GM12878 (cell line): Measurements from ENCODE around the gene MCM8.

Experiments used
- BCL11A ChIP-seq: IDR thresholded peaks from 2 replicates; pipeline ENCODE4 v1.6.1; 2011; ENCODE audit warnings: low read depth, low read length
- CBFB ChIP-seq: IDR thresholded peaks from 2 replicates; pipeline ENCODE4 v1.6.1; 2016; ENCODE audit warnings: antibody characterized with exemption, low read depth
- CTCF ChIP-seq, 3 experiments: IDR thresholded peaks in 2 of 3; conservative IDR thresholded peaks in 1 of 3; 2 replicates each; pipeline ENCODE4 v1.5.1; 2011; ENCODE audit warnings: low read depth in 3 of 3, low read length in 3 of 3, mild to moderate bottlenecking in 3 of 3, control low read depth in 2 of 3, moderate library complexity in 2 of 3, inconsistent platforms in 1 of 3, mixed read lengths in 1 of 3; ENCODE audit not compliant: control insufficient read depth in 2 of 3, insufficient read depth in 1 of 3; ENCODE audit errors: extremely low read depth in 1 of 3
- EP300 ChIP-seq, 2 experiments: fragments of 150-350 bp in 1 of 2; IDR thresholded peaks; 2 replicates each; pipeline ENCODE4 v1.6.1; 2011 to 2012; ENCODE audit warnings: low read depth in 2 of 2, low read length in 2 of 2, borderline replicate concordance in 1 of 2, improper control_type of control experiment in 1 of 2, inconsistent platforms in 1 of 2; ENCODE audit not compliant: control insufficient read depth in 1 of 2
- MAX ChIP-seq: IDR thresholded peaks from 2 replicates; pipeline ENCODE4 v1.6.1; 2012; ENCODE audit warnings: low read depth, low read length, improper control_type of control experiment
- MYC ChIP-seq: IDR thresholded peaks from 2 replicates; pipeline ENCODE4 v1.6.1; 2011; ENCODE audit warnings: mild to moderate bottlenecking, low read length, moderate library complexity, inconsistent platforms; ENCODE audit not compliant: insufficient read depth, insufficient replicate concordance, insufficient read length, severe bottlenecking
- NFIC ChIP-seq: IDR thresholded peaks from 2 replicates; pipeline ENCODE4 v1.6.1; 2012; ENCODE audit warnings: low read depth, mild to moderate bottlenecking, inconsistent platforms, low read length, moderate library complexity
- NR2C2 ChIP-seq: IDR thresholded peaks from 2 replicates; pipeline ENCODE4 v1.6.1; 2011; ENCODE audit warnings: borderline replicate concordance, low read depth; ENCODE audit not compliant: control insufficient read depth, insufficient read length
- POLR2AphosphoS5 ChIP-seq: IDR thresholded peaks from 2 replicates; pipeline ENCODE4 v1.6.1; 2011; ENCODE audit warnings: mild to moderate bottlenecking, low read length, inconsistent platforms
- REST ChIP-seq: IDR thresholded peaks from 2 replicates; pipeline ENCODE4 v1.6.1; 2012; ENCODE audit warnings: mild to moderate bottlenecking, low read depth, low read length
- RFX5 ChIP-seq: IDR thresholded peaks from 2 replicates; pipeline ENCODE4 v1.6.1; 2011; ENCODE audit warnings: low read depth, low read length, improper control_type of control experiment
- TCF12 ChIP-seq: IDR thresholded peaks from 2 replicates; pipeline ENCODE4 v1.6.1; 2011; ENCODE audit warnings: low read depth, mild to moderate bottlenecking, low read length
- YY1 ChIP-seq: IDR thresholded peaks from 2 replicates; pipeline ENCODE4 v1.6.1; 2011; ENCODE audit warnings: low read depth, mild to moderate bottlenecking, low read length

GRCh38 chr20:5913166-5913565, 37.3 kb upstream of the MCM8 start:
- TF ChIP-seq YY1 (no peak), MAX (no peak), POLR2AphosphoS5 (no peak), RFX5 (no peak), NFIC (no peak), BCL11A (no peak), NR2C2 (no peak), TCF12 (no peak), CTCF (IDR thresholded peaks at IDR 0.05 in 2 of 3, conservative IDR thresholded peaks at IDR 0.05 in 1 of 3; ENCODE audit: control insufficient read depth in 2 of 3, extremely low read depth in 1 of 3, insufficient read depth in 1 of 3, low read depth in 3 of 3, low read length in 3 of 3) (no peak), MYC (no peak), CBFB (no peak), EP300 (IDR thresholded peaks at IDR 0.05; ENCODE audit: borderline replicate concordance in 1 of 2, control insufficient read depth in 1 of 2, low read depth in 2 of 2, low read length in 2 of 2) (no peak), REST (no peak)
